ENCODE results near the gene ANKRD35. TPM values are rescaled to one million over a fixed set of nuclear protein-coding genes. Genes with fewer than 3 reads are reported as not detected.
A peak's percentile ranks its signal among the peaks of the same experiment; 100 is the strongest.

Gene ANKRD35
- total RNA-seq, 1 experiment from 2014 or later = 2.7 TPM

DNA sequence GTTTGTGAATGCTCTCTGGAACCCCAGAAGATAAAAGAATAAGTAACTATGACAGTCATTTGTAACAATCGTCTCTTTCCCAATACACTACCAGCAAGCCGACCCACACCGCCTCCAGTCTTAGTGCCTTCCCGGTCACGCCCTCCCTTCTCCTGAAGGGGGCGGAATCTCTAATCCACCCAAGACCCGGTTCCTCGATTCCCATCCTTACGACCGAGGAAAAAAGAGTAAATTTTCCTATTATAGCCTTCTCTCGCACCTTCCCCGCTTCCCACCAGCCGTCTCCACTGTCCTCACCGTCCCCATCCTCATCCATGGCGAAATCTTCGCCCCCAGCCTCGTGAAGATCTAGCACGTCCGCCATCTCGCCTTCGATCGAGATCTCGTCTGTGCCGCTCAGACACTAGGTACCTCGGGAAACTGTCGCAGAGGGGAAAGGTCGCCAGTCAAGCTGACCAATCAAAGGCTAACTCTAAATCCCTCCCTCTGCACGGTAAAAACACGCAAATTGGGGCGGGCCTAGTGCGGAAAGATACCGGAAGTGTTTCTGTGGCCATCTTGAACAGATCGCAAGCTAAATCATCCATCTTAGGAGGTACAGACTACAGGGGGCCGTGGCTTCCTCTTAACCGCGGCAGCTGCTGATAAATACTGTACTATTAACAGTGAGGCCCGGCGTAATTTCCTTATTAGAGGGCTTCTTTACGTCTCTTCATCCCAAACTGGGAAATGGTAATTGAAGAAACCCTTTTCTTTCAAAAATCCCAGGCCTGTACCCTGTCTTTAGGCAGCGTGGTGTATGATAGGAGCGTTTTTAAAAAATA lies 41.6 kb upstream of the ANKRD35 start, which contains the start of gene RBM8A (continued):
- TF ChIP-seq, protein P1, sequence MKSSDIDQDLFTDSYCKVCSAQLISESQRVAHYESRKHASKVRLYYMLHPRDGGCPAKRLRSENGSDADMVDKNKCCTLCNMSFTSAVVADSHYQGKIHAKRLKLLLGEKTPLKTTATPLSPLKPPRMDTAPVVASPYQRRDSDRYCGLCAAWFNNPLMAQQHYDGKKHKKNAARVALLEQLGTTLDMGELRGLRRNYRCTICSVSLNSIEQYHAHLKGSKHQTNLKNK (CRISPR knock-in tag; IDR thresholded peaks at IDR 0.05) = no peak
- TF ChIP-seq ZNF671 (CRISPR knock-in tag; IDR thresholded peaks at IDR 0.05) (no peak), TCF7 (CRISPR knock-in tag; IDR thresholded peaks at IDR 0.05; ENCODE audit: low read depth) (no peak), ZNF232 (CRISPR knock-in tag; IDR thresholded peaks at IDR 0.05) (0 out of 2 replicates have a peak, but pooled peaks have one; percentile 58), SMAD3 (CRISPR knock-in tag; IDR thresholded peaks at IDR 0.05; ENCODE audit: borderline replicate concordance) (no peak), CREB1 (CRISPR knock-in tag; IDR thresholded peaks at IDR 0.05) (no peak), NR3C1 (CRISPR knock-in tag; conservative IDR thresholded peaks at IDR 0.05; ENCODE audit: low read depth) (no peak), SP1 (CRISPR knock-in tag; conservative IDR thresholded peaks at IDR 0.05) (peak; percentile 91), CBFB (CRISPR knock-in tag; IDR thresholded peaks at IDR 0.05; ENCODE audit: low read depth) (no peak), ZNF416 (CRISPR knock-in tag; IDR thresholded peaks at IDR 0.05) (no peak), NR1H2 (CRISPR knock-in tag; IDR thresholded peaks at IDR 0.05) (no peak), NFYB (CRISPR knock-in tag; conservative IDR thresholded peaks at IDR 0.05; ENCODE audit: low read depth) (peak; percentile 70), EMX1 (CRISPR knock-in tag; IDR thresholded peaks at IDR 0.05) (no peak), HMGA2 (CRISPR knock-in tag; IDR thresholded peaks at IDR 0.05) (no peak), ZNF138 (CRISPR knock-in tag; conservative IDR thresholded peaks at IDR 0.05) (no peak), TEAD1 (CRISPR knock-in tag; IDR thresholded peaks at IDR 0.05) (0 out of 2 replicates have a peak, but pooled peaks have one; percentile 55)
- TF ChIP-seq, protein P2, sequence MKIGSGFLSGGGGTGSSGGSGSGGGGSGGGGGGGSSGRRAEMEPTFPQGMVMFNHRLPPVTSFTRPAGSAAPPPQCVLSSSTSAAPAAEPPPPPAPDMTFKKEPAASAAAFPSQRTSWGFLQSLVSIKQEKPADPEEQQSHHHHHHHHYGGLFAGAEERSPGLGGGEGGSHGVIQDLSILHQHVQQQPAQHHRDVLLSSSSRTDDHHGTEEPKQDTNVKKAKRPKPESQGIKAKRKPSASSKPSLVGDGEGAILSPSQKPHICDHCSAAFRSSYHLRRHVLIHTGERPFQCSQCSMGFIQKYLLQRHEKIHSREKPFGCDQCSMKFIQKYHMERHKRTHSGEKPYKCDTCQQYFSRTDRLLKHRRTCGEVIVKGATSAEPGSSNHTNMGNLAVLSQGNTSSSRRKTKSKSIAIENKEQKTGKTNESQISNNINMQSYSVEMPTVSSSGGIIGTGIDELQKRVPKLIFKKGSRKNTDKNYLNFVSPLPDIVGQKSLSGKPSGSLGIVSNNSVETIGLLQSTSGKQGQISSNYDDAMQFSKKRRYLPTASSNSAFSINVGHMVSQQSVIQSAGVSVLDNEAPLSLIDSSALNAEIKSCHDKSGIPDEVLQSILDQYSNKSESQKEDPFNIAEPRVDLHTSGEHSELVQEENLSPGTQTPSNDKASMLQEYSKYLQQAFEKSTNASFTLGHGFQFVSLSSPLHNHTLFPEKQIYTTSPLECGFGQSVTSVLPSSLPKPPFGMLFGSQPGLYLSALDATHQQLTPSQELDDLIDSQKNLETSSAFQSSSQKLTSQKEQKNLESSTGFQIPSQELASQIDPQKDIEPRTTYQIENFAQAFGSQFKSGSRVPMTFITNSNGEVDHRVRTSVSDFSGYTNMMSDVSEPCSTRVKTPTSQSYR (CRISPR knock-in tag; IDR thresholded peaks at IDR 0.05) = no peak
- TF ChIP-seq, protein P3, sequence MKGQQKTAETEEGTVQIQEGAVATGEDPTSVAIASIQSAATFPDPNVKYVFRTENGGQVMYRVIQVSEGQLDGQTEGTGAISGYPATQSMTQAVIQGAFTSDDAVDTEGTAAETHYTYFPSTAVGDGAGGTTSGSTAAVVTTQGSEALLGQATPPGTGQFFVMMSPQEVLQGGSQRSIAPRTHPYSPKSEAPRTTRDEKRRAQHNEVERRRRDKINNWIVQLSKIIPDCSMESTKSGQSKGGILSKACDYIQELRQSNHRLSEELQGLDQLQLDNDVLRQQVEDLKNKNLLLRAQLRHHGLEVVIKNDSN (CRISPR knock-in tag; IDR thresholded peaks at IDR 0.05) = peak; percentile 3; the same call in 1 of the 2 replicates
- TF ChIP-seq, protein P4, sequence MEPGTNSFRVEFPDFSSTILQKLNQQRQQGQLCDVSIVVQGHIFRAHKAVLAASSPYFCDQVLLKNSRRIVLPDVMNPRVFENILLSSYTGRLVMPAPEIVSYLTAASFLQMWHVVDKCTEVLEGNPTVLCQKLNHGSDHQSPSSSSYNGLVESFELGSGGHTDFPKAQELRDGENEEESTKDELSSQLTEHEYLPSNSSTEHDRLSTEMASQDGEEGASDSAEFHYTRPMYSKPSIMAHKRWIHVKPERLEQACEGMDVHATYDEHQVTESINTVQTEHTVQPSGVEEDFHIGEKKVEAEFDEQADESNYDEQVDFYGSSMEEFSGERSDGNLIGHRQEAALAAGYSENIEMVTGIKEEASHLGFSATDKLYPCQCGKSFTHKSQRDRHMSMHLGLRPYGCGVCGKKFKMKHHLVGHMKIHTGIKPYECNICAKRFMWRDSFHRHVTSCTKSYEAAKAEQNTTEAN (CRISPR knock-in tag; IDR thresholded peaks at IDR 0.05) = no peak
- TF ChIP-seq, protein P5, sequence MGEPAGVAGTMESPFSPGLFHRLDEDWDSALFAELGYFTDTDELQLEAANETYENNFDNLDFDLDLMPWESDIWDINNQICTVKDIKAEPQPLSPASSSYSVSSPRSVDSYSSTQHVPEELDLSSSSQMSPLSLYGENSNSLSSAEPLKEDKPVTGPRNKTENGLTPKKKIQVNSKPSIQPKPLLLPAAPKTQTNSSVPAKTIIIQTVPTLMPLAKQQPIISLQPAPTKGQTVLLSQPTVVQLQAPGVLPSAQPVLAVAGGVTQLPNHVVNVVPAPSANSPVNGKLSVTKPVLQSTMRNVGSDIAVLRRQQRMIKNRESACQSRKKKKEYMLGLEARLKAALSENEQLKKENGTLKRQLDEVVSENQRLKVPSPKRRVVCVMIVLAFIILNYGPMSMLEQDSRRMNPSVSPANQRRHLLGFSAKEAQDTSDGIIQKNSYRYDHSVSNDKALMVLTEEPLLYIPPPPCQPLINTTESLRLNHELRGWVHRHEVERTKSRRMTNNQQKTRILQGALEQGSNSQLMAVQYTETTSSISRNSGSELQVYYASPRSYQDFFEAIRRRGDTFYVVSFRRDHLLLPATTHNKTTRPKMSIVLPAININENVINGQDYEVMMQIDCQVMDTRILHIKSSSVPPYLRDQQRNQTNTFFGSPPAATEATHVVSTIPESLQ (CRISPR knock-in tag; IDR thresholded peaks at IDR 0.05) = no peak
- TF ChIP-seq, protein P6, sequence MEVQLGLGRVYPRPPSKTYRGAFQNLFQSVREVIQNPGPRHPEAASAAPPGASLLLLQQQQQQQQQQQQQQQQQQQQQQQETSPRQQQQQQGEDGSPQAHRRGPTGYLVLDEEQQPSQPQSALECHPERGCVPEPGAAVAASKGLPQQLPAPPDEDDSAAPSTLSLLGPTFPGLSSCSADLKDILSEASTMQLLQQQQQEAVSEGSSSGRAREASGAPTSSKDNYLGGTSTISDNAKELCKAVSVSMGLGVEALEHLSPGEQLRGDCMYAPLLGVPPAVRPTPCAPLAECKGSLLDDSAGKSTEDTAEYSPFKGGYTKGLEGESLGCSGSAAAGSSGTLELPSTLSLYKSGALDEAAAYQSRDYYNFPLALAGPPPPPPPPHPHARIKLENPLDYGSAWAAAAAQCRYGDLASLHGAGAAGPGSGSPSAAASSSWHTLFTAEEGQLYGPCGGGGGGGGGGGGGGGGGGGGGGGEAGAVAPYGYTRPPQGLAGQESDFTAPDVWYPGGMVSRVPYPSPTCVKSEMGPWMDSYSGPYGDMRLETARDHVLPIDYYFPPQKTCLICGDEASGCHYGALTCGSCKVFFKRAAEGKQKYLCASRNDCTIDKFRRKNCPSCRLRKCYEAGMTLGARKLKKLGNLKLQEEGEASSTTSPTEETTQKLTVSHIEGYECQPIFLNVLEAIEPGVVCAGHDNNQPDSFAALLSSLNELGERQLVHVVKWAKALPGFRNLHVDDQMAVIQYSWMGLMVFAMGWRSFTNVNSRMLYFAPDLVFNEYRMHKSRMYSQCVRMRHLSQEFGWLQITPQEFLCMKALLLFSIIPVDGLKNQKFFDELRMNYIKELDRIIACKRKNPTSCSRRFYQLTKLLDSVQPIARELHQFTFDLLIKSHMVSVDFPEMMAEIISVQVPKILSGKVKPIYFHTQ (CRISPR knock-in tag; IDR thresholded peaks at IDR 0.05) = no peak
- TF ChIP-seq, protein P7, sequence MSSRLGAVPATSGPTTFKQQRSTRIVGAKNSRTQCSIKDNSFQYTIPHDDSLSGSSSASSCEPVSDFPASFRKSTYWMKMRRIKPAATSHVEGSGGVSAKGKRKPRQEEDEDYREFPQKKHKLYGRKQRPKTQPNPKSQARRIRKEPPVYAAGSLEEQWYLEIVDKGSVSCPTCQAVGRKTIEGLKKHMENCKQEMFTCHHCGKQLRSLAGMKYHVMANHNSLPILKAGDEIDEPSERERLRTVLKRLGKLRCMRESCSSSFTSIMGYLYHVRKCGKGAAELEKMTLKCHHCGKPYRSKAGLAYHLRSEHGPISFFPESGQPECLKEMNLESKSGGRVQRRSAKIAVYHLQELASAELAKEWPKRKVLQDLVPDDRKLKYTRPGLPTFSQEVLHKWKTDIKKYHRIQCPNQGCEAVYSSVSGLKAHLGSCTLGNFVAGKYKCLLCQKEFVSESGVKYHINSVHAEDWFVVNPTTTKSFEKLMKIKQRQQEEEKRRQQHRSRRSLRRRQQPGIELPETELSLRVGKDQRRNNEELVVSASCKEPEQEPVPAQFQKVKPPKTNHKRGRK (CRISPR knock-in tag; IDR thresholded peaks at IDR 0.05; ENCODE audit: borderline replicate concordance) = no peak
- TF ChIP-seq, protein P8, sequence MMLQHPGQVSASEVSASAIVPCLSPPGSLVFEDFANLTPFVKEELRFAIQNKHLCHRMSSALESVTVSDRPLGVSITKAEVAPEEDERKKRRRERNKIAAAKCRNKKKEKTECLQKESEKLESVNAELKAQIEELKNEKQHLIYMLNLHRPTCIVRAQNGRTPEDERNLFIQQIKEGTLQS (CRISPR knock-in tag; conservative IDR thresholded peaks at IDR 0.05) = no peak

All from WTC11 (cell line).